Measurements from ENCODE around the gene DYSF.

DYSF gene

DNA sequence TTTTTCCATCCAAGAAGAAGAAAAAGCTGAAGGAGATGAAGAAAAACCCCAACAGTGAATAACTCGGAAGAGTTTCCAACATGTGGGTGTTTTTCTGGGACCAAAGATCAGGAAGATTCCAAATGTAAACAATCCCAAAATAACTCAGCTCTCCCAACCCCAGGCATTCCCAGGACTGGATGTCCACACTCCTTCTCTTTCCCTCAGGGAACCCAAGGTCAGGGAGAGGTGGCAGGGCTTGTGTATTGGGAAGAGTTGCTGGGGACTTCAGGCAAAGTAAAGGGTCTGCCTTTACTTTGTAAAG lies 268.0 kb downstream of the DYSF start:
- no peak overlapping the region for H3K4me3 ChIP-seq (ENCODE audit: low read depth, low read length)
- TF ChIP-seq, protein P1, sequence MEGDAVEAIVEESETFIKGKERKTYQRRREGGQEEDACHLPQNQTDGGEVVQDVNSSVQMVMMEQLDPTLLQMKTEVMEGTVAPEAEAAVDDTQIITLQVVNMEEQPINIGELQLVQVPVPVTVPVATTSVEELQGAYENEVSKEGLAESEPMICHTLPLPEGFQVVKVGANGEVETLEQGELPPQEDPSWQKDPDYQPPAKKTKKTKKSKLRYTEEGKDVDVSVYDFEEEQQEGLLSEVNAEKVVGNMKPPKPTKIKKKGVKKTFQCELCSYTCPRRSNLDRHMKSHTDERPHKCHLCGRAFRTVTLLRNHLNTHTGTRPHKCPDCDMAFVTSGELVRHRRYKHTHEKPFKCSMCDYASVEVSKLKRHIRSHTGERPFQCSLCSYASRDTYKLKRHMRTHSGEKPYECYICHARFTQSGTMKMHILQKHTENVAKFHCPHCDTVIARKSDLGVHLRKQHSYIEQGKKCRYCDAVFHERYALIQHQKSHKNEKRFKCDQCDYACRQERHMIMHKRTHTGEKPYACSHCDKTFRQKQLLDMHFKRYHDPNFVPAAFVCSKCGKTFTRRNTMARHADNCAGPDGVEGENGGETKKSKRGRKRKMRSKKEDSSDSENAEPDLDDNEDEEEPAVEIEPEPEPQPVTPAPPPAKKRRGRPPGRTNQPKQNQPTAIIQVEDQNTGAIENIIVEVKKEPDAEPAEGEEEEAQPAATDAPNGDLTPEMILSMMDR (IDR thresholded peaks at IDR 0.05; ENCODE audit: borderline replicate concordance, insufficient read depth, low read depth, low read length): no peak

GRCh38 chr2:71721669-71722068 lies 268.3 kb downstream of the DYSF start:
- H3K4me3 ChIP-seq (ENCODE audit: low read depth, low read length): no peak overlapping the region
- TF ChIP-seq, protein P1 (IDR thresholded peaks at IDR 0.05; ENCODE audit: borderline replicate concordance, insufficient read depth, low read depth, low read length): no peak

GRCh38 chr2:71722286-71722685 lies 268.9 kb downstream of the DYSF start:
- TF ChIP-seq, protein P1 (IDR thresholded peaks at IDR 0.05; ENCODE audit: borderline replicate concordance, insufficient read depth, low read depth, low read length): no peak
- no peak overlapping the region for H3K4me3 ChIP-seq (ENCODE audit: low read depth, low read length)

GRCh38 chr2:71724793-71725192 lies 271.4 kb downstream of the DYSF start:
- H3K4me3 ChIP-seq (ENCODE audit: low read depth, low read length): no peak overlapping the region
- TF ChIP-seq, protein P1 (IDR thresholded peaks at IDR 0.05; ENCODE audit: borderline replicate concordance, insufficient read depth, low read depth, low read length): no peak

DNA sequence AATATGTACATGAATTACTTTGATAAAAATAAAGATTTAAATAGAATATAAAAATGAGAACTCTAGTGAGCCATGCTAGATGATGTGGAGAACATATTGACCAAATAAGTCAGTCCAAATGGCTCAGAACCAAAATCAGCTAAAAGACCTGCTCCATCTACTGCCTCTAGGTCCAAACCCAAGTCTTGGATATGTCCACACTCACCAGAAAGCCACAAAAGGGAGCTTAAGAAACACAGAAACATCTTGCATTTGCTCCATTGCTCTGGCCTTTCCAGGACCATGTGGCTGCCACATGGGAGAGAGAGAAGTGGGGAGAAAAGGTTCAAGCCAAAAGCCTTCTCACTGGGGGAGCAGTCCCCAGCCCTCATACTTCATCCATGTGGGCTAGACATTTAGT lies 272.5 kb downstream of the DYSF start:
- H3K4me3 ChIP-seq (ENCODE audit: low read depth, low read length): no peak overlapping the region
- TF ChIP-seq, protein P1 (IDR thresholded peaks at IDR 0.05; ENCODE audit: borderline replicate concordance, insufficient read depth, low read depth, low read length): no peak

GRCh38 chr2:71727562-71727961 lies 274.2 kb downstream of the DYSF start:
- H3K4me3 ChIP-seq (ENCODE audit: low read depth, low read length): no peak overlapping the region
- TF ChIP-seq, protein P1 (IDR thresholded peaks at IDR 0.05; ENCODE audit: borderline replicate concordance, insufficient read depth, low read depth, low read length): no peak

DNA sequence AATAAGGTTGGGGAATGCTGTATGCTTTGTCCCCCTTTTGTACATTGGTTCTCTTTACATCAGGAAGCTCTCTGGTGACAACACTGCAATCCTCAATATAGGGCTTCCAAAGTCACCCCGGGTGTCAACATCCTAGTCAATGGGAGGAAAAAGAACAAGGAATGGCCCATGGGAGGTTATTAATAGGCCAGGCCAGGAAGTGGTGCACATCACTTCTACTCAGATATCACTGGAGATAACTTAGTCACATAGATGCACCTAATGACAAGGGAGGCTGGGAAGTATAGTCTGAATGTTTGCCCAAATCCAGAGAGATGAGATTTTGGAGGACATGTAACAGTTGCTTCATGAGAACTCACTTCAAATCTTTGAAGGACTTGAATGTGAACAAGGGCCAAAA lies 274.7 kb downstream of the DYSF start:
- TF ChIP-seq, protein P1 (IDR thresholded peaks at IDR 0.05; ENCODE audit: borderline replicate concordance, insufficient read depth, low read depth, low read length): no peak
- no peak overlapping the region for H3K4me3 ChIP-seq (ENCODE audit: low read depth, low read length)

All from GM12875 (cell line).